Upper lobe of right lung (tissue), 1 donor: ENCODE data around the gene DACH1. TPM values are rescaled to one million over a fixed set of nuclear protein-coding genes. Genes with fewer than 3 reads are reported as not detected.

ENCODE experiments used
- ATAC-seq: fragments of 200-7000 bp; cut with Tn5 transposase; one replicate; pipeline ENCODE4 v1.9.1; 2020; ENCODE audit warnings: mild to moderate bottlenecking, moderate library complexity
- DNase-seq: peaks from one replicate; pipeline ENCODE4 v3.0.0-alpha.2; 2020
- H3K27ac ChIP-seq: fragments of 200-600 bp; one replicate; pipeline ENCODE4 v1.8.0; 2022
- H3K27me3 ChIP-seq: fragments of 200-600 bp; one replicate; pipeline ENCODE4 v1.8.0; 2022; ENCODE audit warnings: mild to moderate bottlenecking
- H3K36me3 ChIP-seq: fragments of 200-600 bp; one replicate; pipeline ENCODE4 v1.8.0; 2022
- H3K4me1 ChIP-seq: fragments of 200-600 bp; one replicate; pipeline ENCODE4 v1.8.0; 2022
- H3K4me3 ChIP-seq: fragments of 200-600 bp; one replicate; pipeline ENCODE4 v1.8.0; 2022; ENCODE audit warnings: mild to moderate bottlenecking
- H3K9me3 ChIP-seq: fragments of 200-600 bp; one replicate; pipeline ENCODE4 v1.8.0; 2022
- intact Hi-C: fragments of 100-400 bp; cut with DNase I; formaldehyde crosslinking; loops from one replicate; pipeline ENCODE4 v1.11.0; 2022
- total RNA-seq: library from RNA; stranded (reverse); fragmentation: NEBNext Ultra II Directional; extraction: Animal tissue kit (Norgen Biotek cat#: 25700); gene quantifications from one replicate; pipeline ENCODE4 v1.2.1, GENCODE V29; 2021
- TF ChIP-seq, protein P1 (sequence below): fragments of 200-600 bp; IDR thresholded peaks from one replicate; pipeline ENCODE4 v1.8.0; 2022; ENCODE audit warnings: antibody characterized with exemption
- donor health status: DM: no; HTN: yes; CAD: no; lungs with severe emphysema.

DACH1 gene
- total RNA-seq, 1 donor from 2014 or later: 11.5 TPM

DNA sequence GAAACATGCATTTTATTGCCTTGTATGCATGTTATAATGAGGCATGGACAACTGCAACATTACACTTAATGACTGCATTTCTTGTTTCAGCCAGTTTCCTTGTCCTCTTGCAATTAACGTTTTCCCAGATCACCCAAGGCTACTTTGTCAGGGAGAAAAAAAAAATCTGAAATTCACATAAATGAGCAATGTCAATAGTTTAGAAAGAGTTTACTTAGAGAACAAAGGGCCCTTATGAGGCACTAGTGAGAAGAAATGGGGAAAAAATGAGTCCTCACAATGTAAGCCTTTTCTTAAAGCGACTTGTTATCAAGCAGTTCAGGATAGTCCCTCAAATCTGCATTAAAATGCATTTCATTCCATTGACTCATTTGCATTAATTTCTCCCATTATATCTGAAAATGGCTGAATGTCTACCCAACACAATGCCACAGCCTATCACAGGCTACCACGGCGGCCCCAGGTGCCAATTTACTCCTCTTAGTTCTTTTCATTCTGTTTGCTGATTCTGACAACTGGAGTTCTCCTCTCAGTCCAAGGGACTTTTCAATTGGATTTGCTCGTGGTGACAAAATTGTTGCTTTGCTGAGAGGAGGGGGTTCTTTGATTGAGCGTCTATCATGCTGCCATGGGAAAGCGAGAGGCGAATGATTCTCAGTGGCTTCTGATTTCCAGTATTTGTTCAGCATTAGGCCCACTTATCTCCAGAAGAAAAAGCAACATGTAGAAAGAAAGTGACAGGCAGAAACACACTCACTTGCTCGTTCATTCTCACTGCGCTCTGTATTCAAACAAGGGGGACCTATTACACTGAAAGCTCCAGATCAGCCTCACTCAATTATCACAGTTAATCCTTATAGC is 107.1 kb downstream of the DACH1 start:
- intact Hi-C loops: no loop called here
- Histone ChIP-seq H3K4me3 (no peak overlapping the region), H3K36me3 (no peaks in the 10 kb centered on the region), H3K4me1 (peaks cover 8% of the 10 kb centered on the region), H3K27ac (no peak overlapping the region), H3K27me3 (no peaks in the 10 kb centered on the region), H3K9me3 (no peaks in the 10 kb centered on the region)
- TF ChIP-seq, protein P1, sequence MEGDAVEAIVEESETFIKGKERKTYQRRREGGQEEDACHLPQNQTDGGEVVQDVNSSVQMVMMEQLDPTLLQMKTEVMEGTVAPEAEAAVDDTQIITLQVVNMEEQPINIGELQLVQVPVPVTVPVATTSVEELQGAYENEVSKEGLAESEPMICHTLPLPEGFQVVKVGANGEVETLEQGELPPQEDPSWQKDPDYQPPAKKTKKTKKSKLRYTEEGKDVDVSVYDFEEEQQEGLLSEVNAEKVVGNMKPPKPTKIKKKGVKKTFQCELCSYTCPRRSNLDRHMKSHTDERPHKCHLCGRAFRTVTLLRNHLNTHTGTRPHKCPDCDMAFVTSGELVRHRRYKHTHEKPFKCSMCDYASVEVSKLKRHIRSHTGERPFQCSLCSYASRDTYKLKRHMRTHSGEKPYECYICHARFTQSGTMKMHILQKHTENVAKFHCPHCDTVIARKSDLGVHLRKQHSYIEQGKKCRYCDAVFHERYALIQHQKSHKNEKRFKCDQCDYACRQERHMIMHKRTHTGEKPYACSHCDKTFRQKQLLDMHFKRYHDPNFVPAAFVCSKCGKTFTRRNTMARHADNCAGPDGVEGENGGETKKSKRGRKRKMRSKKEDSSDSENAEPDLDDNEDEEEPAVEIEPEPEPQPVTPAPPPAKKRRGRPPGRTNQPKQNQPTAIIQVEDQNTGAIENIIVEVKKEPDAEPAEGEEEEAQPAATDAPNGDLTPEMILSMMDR: no peak
- ATAC-seq: no peak
- DNase-seq: no peak

DNA sequence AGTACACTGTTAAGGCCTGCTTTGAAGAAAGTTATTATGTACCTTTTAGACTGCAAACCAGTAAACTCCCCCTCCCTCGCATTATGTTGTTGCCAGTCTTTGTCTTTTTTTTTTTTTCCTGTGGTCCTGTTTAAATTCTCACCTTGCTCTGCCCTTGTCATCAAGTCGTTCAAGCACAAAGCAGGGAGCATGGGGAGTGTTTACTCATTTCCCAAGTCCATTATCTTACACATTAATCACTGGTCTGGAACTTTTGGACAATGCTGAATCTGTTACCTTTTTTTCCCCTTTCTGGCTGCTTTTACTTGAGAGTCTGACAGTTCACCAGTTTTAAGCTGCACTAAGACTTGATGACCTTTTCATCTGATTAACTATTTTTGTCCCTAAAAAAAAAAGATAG is 108.2 kb downstream of the DACH1 start:
- H3K27me3 ChIP-seq: no peaks in the 10 kb centered on the region
- H3K4me3 ChIP-seq: no peak overlapping the region
- TF ChIP-seq, protein P1: no peak
- no peaks in the 10 kb centered on the region for H3K9me3 ChIP-seq
- peaks cover 8% of the 10 kb centered on the region for H3K4me1 ChIP-seq
- no peaks in the 10 kb centered on the region for H3K36me3 ChIP-seq
- no peak for DNase-seq
- no peak for ATAC-seq
- intact Hi-C loops: no loop called here
- no peak overlapping the region for H3K27ac ChIP-seq

DNA sequence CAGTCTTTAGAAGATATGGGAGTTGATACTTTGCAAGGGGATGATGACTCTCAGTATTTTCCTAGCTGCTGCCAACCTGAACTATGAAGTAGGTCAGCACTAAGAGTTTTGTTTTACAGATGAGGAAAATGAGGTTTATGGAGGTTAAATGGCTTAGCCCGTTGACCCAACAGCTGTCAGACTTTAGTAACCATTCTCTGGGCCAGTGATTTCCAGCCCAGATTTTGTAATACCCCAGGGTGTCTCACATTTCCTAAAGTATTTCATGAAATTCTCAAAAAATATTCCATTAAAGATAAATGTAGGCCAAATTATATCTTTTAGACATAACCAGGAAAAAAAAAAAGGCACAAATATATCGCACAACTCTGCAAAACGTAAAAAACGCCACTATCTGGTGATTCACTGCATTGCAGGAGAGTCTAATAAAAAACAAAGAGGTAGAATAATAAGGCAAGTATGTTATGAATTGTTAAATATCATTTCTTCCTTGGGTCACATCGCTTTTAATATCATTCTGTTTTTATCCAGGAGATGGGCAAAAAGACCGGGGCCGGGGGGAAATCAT is 112.5 kb downstream of the DACH1 start:
- ATAC-seq: no peak
- no peak overlapping the region for H3K27ac ChIP-seq
- no peaks in the 10 kb centered on the region for H3K36me3 ChIP-seq
- DNase-seq: no peak
- TF ChIP-seq, protein P1: no peak
- H3K4me3 ChIP-seq: no peak overlapping the region
- no peaks in the 10 kb centered on the region for H3K9me3 ChIP-seq
- no peaks in the 10 kb centered on the region for H3K27me3 ChIP-seq
- intact Hi-C loops: no loop called here
- peaks cover 7% of the 10 kb centered on the region for H3K4me1 ChIP-seq

DNA sequence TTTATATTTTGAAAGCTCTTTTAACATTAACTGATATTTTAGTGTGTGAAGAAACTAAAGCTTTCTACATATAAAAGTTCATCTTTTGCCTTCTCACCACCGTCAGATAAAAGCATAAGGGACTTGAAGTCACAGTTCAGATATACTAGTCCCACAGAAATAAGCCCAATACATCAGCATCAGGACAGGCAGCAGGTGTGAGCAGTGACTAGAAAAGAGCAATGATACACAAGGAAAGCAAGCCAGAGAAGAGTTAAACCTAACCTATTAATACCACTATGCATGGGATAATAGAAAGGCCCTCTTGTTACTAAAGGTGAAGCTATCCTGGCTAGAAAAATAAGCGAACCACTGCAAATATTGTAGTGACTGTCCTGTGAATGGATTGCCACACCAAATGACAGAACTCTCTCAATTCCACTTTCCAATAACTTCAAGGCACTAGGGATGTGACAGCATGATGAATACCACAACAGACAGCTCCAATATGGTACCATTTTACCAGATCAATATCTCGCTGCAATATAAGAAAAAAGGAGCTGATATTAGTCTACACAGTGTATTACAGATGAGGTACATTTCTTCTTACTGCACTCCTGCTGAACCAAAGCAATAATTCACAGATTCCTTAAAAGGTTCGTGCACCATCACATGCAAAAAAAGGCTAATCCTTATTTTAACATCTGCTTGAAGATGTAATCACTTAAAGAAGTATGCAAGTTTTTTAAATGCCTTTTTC is 114.1 kb downstream of the DACH1 start:
- Histone ChIP-seq H3K27me3 (no peaks in the 10 kb centered on the region), H3K4me3 (no peak overlapping the region), H3K36me3 (no peaks in the 10 kb centered on the region), H3K9me3 (no peaks in the 10 kb centered on the region), H3K27ac (no peak overlapping the region), H3K4me1 (peaks cover 6% of the 10 kb centered on the region)
- ATAC-seq (no peak), DNase-seq (no peak)
- intact Hi-C loops: no loop called here
- TF ChIP-seq, protein P1: no peak

DNA sequence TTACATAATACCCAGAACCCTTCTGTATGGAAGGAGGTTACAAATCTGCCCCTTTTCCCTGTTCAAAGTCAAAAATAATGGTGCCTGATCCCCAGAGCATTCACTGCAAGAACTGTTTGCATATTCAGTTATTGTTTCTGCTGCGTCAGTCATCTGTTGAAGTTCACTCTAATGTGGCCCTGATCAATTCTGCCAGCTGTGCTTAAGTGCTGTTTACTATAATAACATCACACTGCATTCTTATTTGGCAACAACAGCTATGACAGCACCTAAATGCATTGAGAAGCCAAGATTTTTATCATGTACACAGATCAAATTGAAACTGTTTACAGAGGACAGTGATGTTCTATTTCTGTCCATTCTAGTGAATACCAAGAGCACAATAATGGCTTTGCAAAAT is 115.9 kb downstream of the DACH1 start:
- H3K27me3 ChIP-seq: no peaks in the 10 kb centered on the region
- TF ChIP-seq, protein P1: no peak
- H3K9me3 ChIP-seq: no peaks in the 10 kb centered on the region
- intact Hi-C loops: no loop called here
- ATAC-seq: no peak
- no peak for DNase-seq
- H3K27ac ChIP-seq: no peak overlapping the region
- H3K36me3 ChIP-seq: no peaks in the 10 kb centered on the region
- peaks cover 6% of the 10 kb centered on the region for H3K4me1 ChIP-seq
- no peak overlapping the region for H3K4me3 ChIP-seq
